H1 (cell line): Measurements from ENCODE around the gene CKAP4. TPM values are rescaled to one million over a fixed set of nuclear protein-coding genes. Genes with fewer than 3 reads are reported as not detected.

ENCODE experiments used
- CTCF ChIA-PET: fragments of 300-600 bp; sonication (Branson Sonifier 250); formaldehyde crosslinking; loops from one replicate; lab custom pipeline; 2021; ENCODE audit not compliant: partially characterized antibody; lab: Charles Lee
- POLR2A ChIA-PET: fragments of 300-600 bp; sonication (Branson Sonifier 250); formaldehyde crosslinking; loops from one replicate; lab custom pipeline; 2021; ENCODE audit warnings: inconsistent platforms; ENCODE audit not compliant: partially characterized antibody; lab: Charles Lee
- DNase-seq, 2 experiments: peaks; one replicate each; pipeline versions ENCODE4 v3.0.0 to v3.0.0-alpha.2; 2010 to 2022; ENCODE audit warnings: low spot score in 2 of 2, low read depth in 1 of 2, mixed read lengths in 1 of 2
- FAIRE-seq: peaks from 2 replicates; lab custom pipeline; 2011; peaks lifted over from hg19 to GRCh38; lab: Jason Lieb, UNC
- H2AFZ ChIP-seq: 2 replicates; pipeline ENCODE4 v1.8.1; 2012; ENCODE audit warnings: low read length, inconsistent platforms
- H2AK5ac ChIP-seq: 2 replicates; pipeline ENCODE4 v1.6.1; 2013; ENCODE audit warnings: low read depth, low read length
- H2BK120ac ChIP-seq: replicated peaks from 2 replicates; pipeline ENCODE3; 2013; ENCODE audit warnings: low read depth, low read length, inconsistent platforms
- H2BK12ac ChIP-seq: 2 replicates; pipeline ENCODE4 v1.6.1; 2013; ENCODE audit warnings: low read depth, low read length
- H2BK15ac ChIP-seq: 2 replicates; pipeline ENCODE4 v1.6.1; 2013; ENCODE audit warnings: low read length
- H2BK20ac ChIP-seq: 2 replicates; pipeline ENCODE4 v1.6.1; 2013; ENCODE audit warnings: low read length
- H2BK5ac ChIP-seq: 2 replicates; pipeline ENCODE4 v1.6.1; 2013; ENCODE audit warnings: low read depth, low read length
- H3K14ac ChIP-seq: 2 replicates; pipeline ENCODE4 v1.6.1; 2013; ENCODE audit warnings: inconsistent platforms; ENCODE audit not compliant: insufficient read length
- H3K18ac ChIP-seq: 2 replicates; pipeline ENCODE4 v1.6.1; 2013; ENCODE audit warnings: low read length; ENCODE audit errors: extremely low read depth
- H3K23ac ChIP-seq: 2 replicates; pipeline ENCODE4 v1.6.1; 2013; ENCODE audit warnings: inconsistent platforms; ENCODE audit not compliant: insufficient read length
- H3K23me2 ChIP-seq: 2 replicates; pipeline ENCODE4 v1.6.1; 2013; ENCODE audit warnings: low read depth, low read length
- H3K27ac ChIP-seq: 2 replicates; pipeline ENCODE4 v1.6.1; 2011; ENCODE audit warnings: low read depth, low read length, inconsistent platforms
- H3K27me3 ChIP-seq, 4 experiments: replicated peaks in 1 of 4; 1 replicate in 1 of 4; 2 replicates in 3 of 4; pipeline versions ENCODE4 v1.6.1 to v1.8.1; 2011 to 2013; ENCODE audit warnings: low read length in 3 of 4, mild to moderate bottlenecking in 3 of 4, inconsistent platforms in 2 of 4, mixed read lengths in 2 of 4, moderate library complexity in 1 of 4; ENCODE audit not compliant: control insufficient read depth in 3 of 4, insufficient read depth in 3 of 4; ENCODE audit errors: extremely low read depth in 1 of 4
- H3K36me3 ChIP-seq, 4 experiments: 2 replicates each; pipeline versions ENCODE4 v1.6.1 to v1.8.1; 2011 to 2013; ENCODE audit warnings: mild to moderate bottlenecking in 4 of 4, low read length in 3 of 4, moderate library complexity in 2 of 4, control low read depth in 1 of 4, inconsistent platforms in 1 of 4; ENCODE audit not compliant: insufficient read depth in 4 of 4, control insufficient read depth in 2 of 4
- H3K4ac ChIP-seq: replicated peaks from 2 replicates; pipeline ENCODE3; 2013; ENCODE audit warnings: low read length, low read depth, mixed read lengths, inconsistent platforms; ENCODE audit not compliant: insufficient read length
- H3K4me1 ChIP-seq, 4 experiments: replicated peaks in 1 of 4; 1 replicate in 1 of 4; 2 replicates in 3 of 4; pipeline versions ENCODE4 v1.6.1 to v1.8.1; 2011 to 2013; ENCODE audit warnings: low read length in 3 of 4, inconsistent platforms in 2 of 4, mixed read lengths in 1 of 4; ENCODE audit not compliant: insufficient read depth in 4 of 4, control insufficient read depth in 3 of 4
- H3K4me2 ChIP-seq, 2 experiments: 2 replicates each; pipeline versions ENCODE4 v1.6.1 to v1.8.1; 2011 to 2013; ENCODE audit warnings: low read depth in 2 of 2, low read length in 2 of 2, control low read depth in 1 of 2, inconsistent platforms in 1 of 2, mild to moderate bottlenecking in 1 of 2; ENCODE audit not compliant: insufficient read depth in 1 of 2
- H3K4me3 ChIP-seq, 4 experiments: fragments of 200-600, 300-600 bp in 1 of 4; sonication (generic), shearing (Covaris generic), sonication (Bioruptor Twin) in 1 of 4; 2 replicates each; pipeline versions ENCODE4 v1.5.1 to v1.8.1; 2011 to 2016; ENCODE audit warnings: low read length in 4 of 4, low read depth in 3 of 4, control low read depth in 2 of 4, inconsistent platforms in 2 of 4, mild to moderate bottlenecking in 2 of 4, mixed read lengths in 1 of 4, moderate library complexity in 1 of 4; ENCODE audit not compliant: insufficient read depth in 2 of 4; ENCODE audit errors: extremely low read depth in 1 of 4
- H3K56ac ChIP-seq: replicated peaks from 2 replicates; pipeline ENCODE3; 2013; ENCODE audit warnings: low read depth, mild to moderate bottlenecking, mixed read lengths, low read length, inconsistent platforms; ENCODE audit not compliant: insufficient read length
- H3K79me1 ChIP-seq: 2 replicates; pipeline ENCODE4 v1.6.1; 2013; ENCODE audit warnings: low read depth, low read length, control low read depth
- H3K79me2 ChIP-seq, 2 experiments: 2 replicates each; pipeline versions ENCODE4 v1.6.1 to v1.8.1; 2012 to 2013; ENCODE audit warnings: low read length in 2 of 2, mild to moderate bottlenecking in 2 of 2, inconsistent platforms in 1 of 2; ENCODE audit not compliant: insufficient read depth in 2 of 2, control insufficient read depth in 1 of 2
- H3K9ac ChIP-seq, 4 experiments: replicated peaks in 1 of 4; 1 replicate in 1 of 4; 2 replicates in 3 of 4; pipeline versions ENCODE4 v1.6.1 to v1.8.1; 2011 to 2013; ENCODE audit warnings: low read depth in 3 of 4, low read length in 3 of 4, control low read depth in 2 of 4, mild to moderate bottlenecking in 2 of 4, moderate library complexity in 2 of 4, inconsistent platforms in 1 of 4; ENCODE audit errors: extremely low read depth in 1 of 4
- H3K9me3 ChIP-seq, 2 experiments: 2 replicates each; pipeline versions ENCODE4 v1.6.1 to v1.8.1; 2012 to 2013; ENCODE audit warnings: mild to moderate bottlenecking in 2 of 2, moderate library complexity in 2 of 2, control low read depth in 1 of 2, inconsistent platforms in 1 of 2, low read depth in 1 of 2, low read length in 1 of 2, mixed read lengths in 1 of 2; ENCODE audit not compliant: insufficient read depth in 2 of 2
- H4K20me1 ChIP-seq, 2 experiments: replicated peaks in 1 of 2; 2 replicates each; pipeline versions ENCODE3 to v1.8.1; 2011 to 2013; ENCODE audit warnings: inconsistent platforms in 2 of 2, low read length in 2 of 2, mild to moderate bottlenecking in 1 of 2; ENCODE audit not compliant: insufficient read depth in 2 of 2, control insufficient read depth in 1 of 2
- H4K5ac ChIP-seq: 2 replicates; pipeline ENCODE4 v1.6.1; 2013; ENCODE audit warnings: low read length, low read depth, mixed read lengths, inconsistent platforms; ENCODE audit not compliant: insufficient read length
- H4K8ac ChIP-seq: 2 replicates; pipeline ENCODE4 v1.8.0; 2013; ENCODE audit warnings: mild to moderate bottlenecking, moderate library complexity, low read length, inconsistent platforms; ENCODE audit not compliant: insufficient read depth; ENCODE audit errors: extremely low read depth
- H4K91ac ChIP-seq: replicated peaks from 2 replicates; pipeline ENCODE3; 2013; ENCODE audit warnings: low read length, mixed read lengths, inconsistent platforms; ENCODE audit not compliant: insufficient read length
- CHD1 ChIP-seq: IDR thresholded peaks from 2 replicates; pipeline ENCODE4 v1.6.1; 2012; ENCODE audit warnings: low read depth, low read length, improper control_type of control experiment
- CREB1 ChIP-seq: IDR thresholded peaks from 2 replicates; pipeline ENCODE4 v1.6.1; 2012; ENCODE audit warnings: inconsistent platforms
- MAX ChIP-seq: IDR thresholded peaks from 2 replicates; pipeline ENCODE4 v1.6.1; 2012; ENCODE audit warnings: inconsistent platforms
- NANOG ChIP-seq: IDR thresholded peaks from 2 replicates; pipeline ENCODE4 v1.6.1; 2011; ENCODE audit warnings: low read length, low read depth, mild to moderate bottlenecking, inconsistent platforms; ENCODE audit not compliant: insufficient read depth, poor library complexity, severe bottlenecking
- SUZ12 ChIP-seq: fragments of 200-600 bp; sonication (generic); IDR thresholded peaks from 2 replicates; pipeline ENCODE4 v1.6.1; 2012; ENCODE audit warnings: mild to moderate bottlenecking, inconsistent platforms, low read length, moderate library complexity, mixed read lengths
- TAF7 ChIP-seq: optimal IDR thresholded peaks from 2 replicates; pipeline ENCODE3; 2011; ENCODE audit warnings: low read depth, mild to moderate bottlenecking, inconsistent platforms, low read length, moderate library complexity, borderline replicate concordance
- WGBS, 2 experiments: shearing (Covaris generic) in 1 of 2; methylation state at CpG; one replicate each; pipeline versions ENCODE4 v1.1.6 to v1.1.7; 2013 to 2015; ENCODE audit warnings: low lambda C conversion rate in 2 of 2, mixed read lengths in 2 of 2, inconsistent platforms in 1 of 2, low coverage in 1 of 2, missing lambda C conversion rate in 1 of 2; ENCODE audit not compliant: insufficient replicate concordance in 2 of 2, insufficient coverage in 1 of 2, insufficient read length in 1 of 2; ENCODE audit errors: extremely low coverage in 1 of 2, missing lambda C conversion rate in 1 of 2; 5-methylcytosine and 5-hydroxymethylcytosine counted together
- polyA plus RNA-seq, 7 experiments: library from polyadenylated mRNA; depleted of rRNA in 3 of 7; stranded (reverse) in 5 of 7; unstranded in 2 of 7; fragments of >200 nt in 5 of 7; fragments of 200-250 nt in 2 of 7; gene quantifications; 1 replicate in 5 of 7; 2 replicates in 1 of 7; 4 replicates in 1 of 7; pipeline versions ENCODE4 v1.2.1 to v1.2.3, GENCODE V29; 2011 to 2013; ENCODE audit warnings: missing spikeins in 2 of 7, mixed read lengths in 2 of 7
- total RNA-seq: library from RNA; stranded (reverse); fragmentation: NEBNext Ultra II Directional; extraction: Animal tissue kit (Norgen Biotek cat#: 25700); gene quantifications from 2 replicates; pipeline ENCODE4 v1.2.1, GENCODE V29; 2021

CKAP4 gene
- total and polyA plus RNA-seq, 2 of the 8 experiments (the other 6 are each of a cell fraction or from before 2014, with no cell fraction given), result 35.8 to 80.7 TPM

GRCh38 chr12:106224355-106224706, 23.5 kb downstream of the CKAP4 start:
- no peaks in the 10 kb centered on the region for H3K36me3 ChIP-seq
- no peak overlapping the region for H3K4me2 ChIP-seq
- ChIA-PET CTCF (interaction anchor here (0.5 to 3.3 kb wide), 42 partner anchors 9 to 829 kb away, joined by 3 to 18 read pairs (median 4); no protein-coding TSS in a partner anchor), POLR2A (interaction anchor here (0.6 to 0.9 kb wide), 2 partner anchors 12 to 70 kb away, joined by 3 to 4 read pairs; no protein-coding TSS in a partner anchor)
- no peak overlapping the region for H4K8ac ChIP-seq
- FAIRE-seq (no peak), DNase-seq (no peak)
- no peak overlapping the region for H3K23ac ChIP-seq
- H3K79me1 ChIP-seq, result no peaks in the 10 kb centered on the region
- H3K27me3 ChIP-seq, result no peaks in the 10 kb centered on the region
- H2BK12ac ChIP-seq, result no peak overlapping the region
- H2BK120ac ChIP-seq, result no peak overlapping the region
- H3K9ac ChIP-seq, result no peak overlapping the region
- no peak overlapping the region for H3K18ac ChIP-seq
- peaks cover 0 to 2% (median 0%) of the 10 kb centered on the region in 4 experiments; a peak in 1 of 7 replicates for H3K4me1 ChIP-seq
- H4K20me1 ChIP-seq, result no peaks in the 10 kb centered on the region
- no peak overlapping the region for H3K27ac ChIP-seq
- no peak overlapping the region for H3K14ac ChIP-seq
- H4K91ac ChIP-seq, result no peak overlapping the region
- no peak overlapping the region for H2AK5ac ChIP-seq
- H4K5ac ChIP-seq, result no peak overlapping the region
- no peak overlapping the region for H2AFZ ChIP-seq
- no peaks in the 10 kb centered on the region for H3K23me2 ChIP-seq
- no peak overlapping the region for H2BK20ac ChIP-seq
- 50% methylated on average over 4 of the region's 4 CpGs; no CpG with 5 or more reads in 1 of the 2 experiments for WGBS, 2 experiments
- no peak overlapping the region for H2BK15ac ChIP-seq
- no peak overlapping the region for H3K4ac ChIP-seq
- TF ChIP-seq SUZ12, result no peak
- TF ChIP-seq CHD1, result no peak
- no peak for TF ChIP-seq CREB1
- no peak for TF ChIP-seq NANOG
- TF ChIP-seq TAF7, result no peak
- TF ChIP-seq MAX, result no peak
- H2BK5ac ChIP-seq, result no peak overlapping the region
- no peaks in the 10 kb centered on the region for H3K9me3 ChIP-seq
- H3K4me3 ChIP-seq, result no peak overlapping the region
- H3K79me2 ChIP-seq, result no peaks in the 10 kb centered on the region
- H3K56ac ChIP-seq, result no peak overlapping the region
